Measurements from ENCODE around the gene CLDN2.

GRCh38 chrX:106902684-106903083 lies 17.5 kb upstream of the CLDN2 start:
- TF ChIP-seq POLR2A (IDR thresholded peaks at IDR 0.05; ENCODE audit: low read length) (no peak), GATA1 (IDR thresholded peaks at IDR 0.05; ENCODE audit: low read depth, low read length) (no peak)

Data from erythroblast (primary cell).